ENCODE data around the gene RACGAP1. TPM values are rescaled to one million over a fixed set of nuclear protein-coding genes. Genes with fewer than 3 reads are reported as not detected.

Gene RACGAP1
- polyA plus RNA-seq, 1 of the 3 experiments (the other 2 are of a cell fraction), result 21.5 TPM

DNA sequence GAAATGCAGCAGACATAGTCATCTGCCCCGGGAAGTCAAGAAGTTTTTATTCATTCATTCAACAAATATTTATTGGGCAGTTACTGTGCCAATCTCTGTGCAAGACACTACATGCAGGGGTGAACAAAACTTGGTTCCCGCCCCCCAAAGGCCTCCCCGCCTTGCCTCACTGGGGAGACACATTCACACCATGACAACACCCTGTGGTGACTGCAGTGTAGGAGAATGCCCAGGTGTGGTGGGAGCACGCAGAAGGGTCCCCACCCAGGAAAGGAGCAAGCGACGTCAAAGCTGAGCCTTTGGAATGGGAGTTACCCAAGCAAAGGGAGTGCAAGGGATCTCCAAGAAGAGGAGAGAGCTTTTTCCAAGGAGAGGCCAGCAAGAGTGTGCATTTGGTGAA lies 54.2 kb downstream of the RACGAP1 start (continued):
- TF ChIP-seq, protein P1, sequence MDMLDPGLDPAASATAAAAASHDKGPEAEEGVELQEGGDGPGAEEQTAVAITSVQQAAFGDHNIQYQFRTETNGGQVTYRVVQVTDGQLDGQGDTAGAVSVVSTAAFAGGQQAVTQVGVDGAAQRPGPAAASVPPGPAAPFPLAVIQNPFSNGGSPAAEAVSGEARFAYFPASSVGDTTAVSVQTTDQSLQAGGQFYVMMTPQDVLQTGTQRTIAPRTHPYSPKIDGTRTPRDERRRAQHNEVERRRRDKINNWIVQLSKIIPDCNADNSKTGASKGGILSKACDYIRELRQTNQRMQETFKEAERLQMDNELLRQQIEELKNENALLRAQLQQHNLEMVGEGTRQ (IDR thresholded peaks at IDR 0.05; ENCODE audit: borderline replicate concordance, low read depth, low read length), result no peak
- TF ChIP-seq POLR2AphosphoS5 (IDR thresholded peaks at IDR 0.05; ENCODE audit: low read depth, low read length) (no peak), ELF1 (IDR thresholded peaks at IDR 0.05) (no peak), MXI1 (IDR thresholded peaks at IDR 0.05; ENCODE audit: low read depth, low read length) (no peak), CHD2 (IDR thresholded peaks at IDR 0.05; ENCODE audit: low read length, partially characterized antibody) (no peak), RXRA (IDR thresholded peaks at IDR 0.05; ENCODE audit: borderline replicate concordance, low read depth) (no peak), FOSL2 (IDR thresholded peaks at IDR 0.05; ENCODE audit: borderline replicate concordance, low read depth) (no peak), SMC3 (IDR thresholded peaks at IDR 0.05; ENCODE audit: low read depth, low read length) (no peak), GATA2 (CRISPR knock-in tag; IDR thresholded peaks at IDR 0.05) (no peak)
- TF ChIP-seq, protein P2, sequence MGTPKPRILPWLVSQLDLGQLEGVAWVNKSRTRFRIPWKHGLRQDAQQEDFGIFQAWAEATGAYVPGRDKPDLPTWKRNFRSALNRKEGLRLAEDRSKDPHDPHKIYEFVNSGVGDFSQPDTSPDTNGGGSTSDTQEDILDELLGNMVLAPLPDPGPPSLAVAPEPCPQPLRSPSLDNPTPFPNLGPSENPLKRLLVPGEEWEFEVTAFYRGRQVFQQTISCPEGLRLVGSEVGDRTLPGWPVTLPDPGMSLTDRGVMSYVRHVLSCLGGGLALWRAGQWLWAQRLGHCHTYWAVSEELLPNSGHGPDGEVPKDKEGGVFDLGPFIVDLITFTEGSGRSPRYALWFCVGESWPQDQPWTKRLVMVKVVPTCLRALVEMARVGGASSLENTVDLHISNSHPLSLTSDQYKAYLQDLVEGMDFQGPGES (IDR thresholded peaks at IDR 0.05; ENCODE audit: low read depth, low read length), result no peak

DNA sequence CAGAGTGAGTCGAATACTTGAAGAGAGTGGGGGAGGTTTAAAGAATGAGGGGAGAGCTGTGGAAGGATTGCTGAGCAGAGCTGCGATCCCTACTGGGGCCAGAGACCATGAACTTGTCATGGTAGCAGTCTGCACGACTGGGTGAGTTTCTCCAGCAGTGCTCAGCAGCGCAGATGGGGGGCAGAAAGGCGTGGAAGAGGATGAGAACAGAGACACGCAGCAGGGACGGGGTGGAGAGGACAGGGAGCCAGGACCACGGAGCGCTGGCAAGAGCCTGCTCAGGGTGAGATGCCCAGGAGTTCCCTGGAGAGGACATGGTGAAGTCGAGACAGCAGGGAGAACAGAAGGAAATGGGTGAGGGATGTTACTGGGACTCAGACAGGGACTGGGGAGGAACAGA lies 54.6 kb downstream of the RACGAP1 start:
- Histone ChIP-seq H4K20me1 (ENCODE audit: insufficient read depth) (no peaks in the 10 kb centered on the region), H3K4me1 (ENCODE audit: control insufficient read depth in 1 of 2, insufficient read depth in 2 of 2, low read depth in 1 of 2, low read length in 1 of 2) (peaks cover 0 to 48% of the 10 kb centered on the region in 2 experiments; a peak in 1 of 4 replicates), H3K9ac (no peak overlapping the region), H3K4me2 (no peak overlapping the region), H3K9me3 (no peaks in the 10 kb centered on the region), H3K79me2 (ENCODE audit: insufficient read depth) (no peaks in the 10 kb centered on the region), H3K36me3 (replicated peaks in 1 of 2; ENCODE audit: control insufficient read depth in 1 of 2, insufficient read depth in 2 of 2, low read length in 1 of 2) (no peaks in the 10 kb centered on the region), H3K27me3 (ENCODE audit: insufficient read depth) (no peaks in the 10 kb centered on the region), H2AFZ (ENCODE audit: low read depth) (no peak overlapping the region), H3K27ac (ENCODE audit: low read depth in 2 of 2, low read length in 1 of 2) (no peak overlapping the region), H3K9me2 (no peaks in the 10 kb centered on the region), H3F3A (replicated peaks; ENCODE audit: insufficient read depth) (no peaks in the 10 kb centered on the region), H3K4me3 (ENCODE audit: low read depth in 2 of 2, low read length in 1 of 2) (no peak overlapping the region)
- TF ChIP-seq, protein P3, sequence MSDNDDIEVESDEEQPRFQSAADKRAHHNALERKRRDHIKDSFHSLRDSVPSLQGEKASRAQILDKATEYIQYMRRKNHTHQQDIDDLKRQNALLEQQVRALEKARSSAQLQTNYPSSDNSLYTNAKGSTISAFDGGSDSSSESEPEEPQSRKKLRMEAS (IDR thresholded peaks at IDR 0.05; ENCODE audit: low read depth), result no peak
- TF ChIP-seq TAF1 (IDR thresholded peaks at IDR 0.05; ENCODE audit: borderline replicate concordance, low read depth, low read length), result no peak
- TF ChIP-seq POLR2AphosphoS5 (IDR thresholded peaks at IDR 0.05; ENCODE audit: low read depth, low read length), result no peak
- no peak for TF ChIP-seq SIN3A (IDR thresholded peaks at IDR 0.05; ENCODE audit: borderline replicate concordance, low read depth, low read length)
- no peak for TF ChIP-seq RCOR1 (IDR thresholded peaks at IDR 0.05; ENCODE audit: low read length)
- TF ChIP-seq, protein P4, sequence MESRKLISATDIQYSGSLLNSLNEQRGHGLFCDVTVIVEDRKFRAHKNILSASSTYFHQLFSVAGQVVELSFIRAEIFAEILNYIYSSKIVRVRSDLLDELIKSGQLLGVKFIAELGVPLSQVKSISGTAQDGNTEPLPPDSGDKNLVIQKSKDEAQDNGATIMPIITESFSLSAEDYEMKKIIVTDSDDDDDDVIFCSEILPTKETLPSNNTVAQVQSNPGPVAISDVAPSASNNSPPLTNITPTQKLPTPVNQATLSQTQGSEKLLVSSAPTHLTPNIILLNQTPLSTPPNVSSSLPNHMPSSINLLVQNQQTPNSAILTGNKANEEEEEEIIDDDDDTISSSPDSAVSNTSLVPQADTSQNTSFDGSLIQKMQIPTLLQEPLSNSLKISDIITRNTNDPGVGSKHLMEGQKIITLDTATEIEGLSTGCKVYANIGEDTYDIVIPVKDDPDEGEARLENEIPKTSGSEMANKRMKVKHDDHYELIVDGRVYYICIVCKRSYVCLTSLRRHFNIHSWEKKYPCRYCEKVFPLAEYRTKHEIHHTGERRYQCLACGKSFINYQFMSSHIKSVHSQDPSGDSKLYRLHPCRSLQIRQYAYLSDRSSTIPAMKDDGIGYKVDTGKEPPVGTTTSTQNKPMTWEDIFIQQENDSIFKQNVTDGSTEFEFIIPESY (IDR thresholded peaks at IDR 0.05; ENCODE audit: borderline replicate concordance, low read depth), result no peak
- no peak for TF ChIP-seq TEAD4 (IDR thresholded peaks at IDR 0.05; ENCODE audit: borderline replicate concordance, insufficient read depth)
- TF ChIP-seq, protein P5, sequence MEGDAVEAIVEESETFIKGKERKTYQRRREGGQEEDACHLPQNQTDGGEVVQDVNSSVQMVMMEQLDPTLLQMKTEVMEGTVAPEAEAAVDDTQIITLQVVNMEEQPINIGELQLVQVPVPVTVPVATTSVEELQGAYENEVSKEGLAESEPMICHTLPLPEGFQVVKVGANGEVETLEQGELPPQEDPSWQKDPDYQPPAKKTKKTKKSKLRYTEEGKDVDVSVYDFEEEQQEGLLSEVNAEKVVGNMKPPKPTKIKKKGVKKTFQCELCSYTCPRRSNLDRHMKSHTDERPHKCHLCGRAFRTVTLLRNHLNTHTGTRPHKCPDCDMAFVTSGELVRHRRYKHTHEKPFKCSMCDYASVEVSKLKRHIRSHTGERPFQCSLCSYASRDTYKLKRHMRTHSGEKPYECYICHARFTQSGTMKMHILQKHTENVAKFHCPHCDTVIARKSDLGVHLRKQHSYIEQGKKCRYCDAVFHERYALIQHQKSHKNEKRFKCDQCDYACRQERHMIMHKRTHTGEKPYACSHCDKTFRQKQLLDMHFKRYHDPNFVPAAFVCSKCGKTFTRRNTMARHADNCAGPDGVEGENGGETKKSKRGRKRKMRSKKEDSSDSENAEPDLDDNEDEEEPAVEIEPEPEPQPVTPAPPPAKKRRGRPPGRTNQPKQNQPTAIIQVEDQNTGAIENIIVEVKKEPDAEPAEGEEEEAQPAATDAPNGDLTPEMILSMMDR (IDR thresholded peaks at IDR 0.05), result no peak
- TF ChIP-seq MXI1 (IDR thresholded peaks at IDR 0.05; ENCODE audit: low read depth, low read length), result no peak
- TF ChIP-seq NRF1 (IDR thresholded peaks at IDR 0.05; ENCODE audit: low read depth, low read length), result no peak
- TF ChIP-seq, protein P6, sequence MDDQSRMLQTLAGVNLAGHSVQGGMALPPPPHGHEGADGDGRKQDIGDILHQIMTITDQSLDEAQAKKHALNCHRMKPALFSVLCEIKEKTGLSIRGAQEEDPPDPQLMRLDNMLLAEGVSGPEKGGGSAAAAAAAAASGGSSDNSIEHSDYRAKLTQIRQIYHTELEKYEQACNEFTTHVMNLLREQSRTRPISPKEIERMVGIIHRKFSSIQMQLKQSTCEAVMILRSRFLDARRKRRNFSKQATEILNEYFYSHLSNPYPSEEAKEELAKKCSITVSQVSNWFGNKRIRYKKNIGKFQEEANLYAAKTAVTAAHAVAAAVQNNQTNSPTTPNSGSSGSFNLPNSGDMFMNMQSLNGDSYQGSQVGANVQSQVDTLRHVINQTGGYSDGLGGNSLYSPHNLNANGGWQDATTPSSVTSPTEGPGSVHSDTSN (IDR thresholded peaks at IDR 0.05), result no peak
- TF ChIP-seq RAD21 (IDR thresholded peaks at IDR 0.05; ENCODE audit: low read length), result no peak
- no peak for TF ChIP-seq SMC3 (IDR thresholded peaks at IDR 0.05; ENCODE audit: low read depth, low read length)
- TF ChIP-seq RFX5 (IDR thresholded peaks at IDR 0.05; ENCODE audit: low read length), result no peak
- no peak for DNase-seq
- POLR2A ChIA-PET, result no interaction called here
- CTCF ChIA-PET, result interaction anchor here (1.4 to 20.3 kb wide), 6 partner anchors 9 to 205 kb away, joined by 3 to 1401 read pairs (median 118); partner anchors contain the start of gene ASIC1
- 78% methylated on average over 10 of the region's 10 CpGs for WGBS (ENCODE audit: low lambda C conversion rate)
